Sigmoid colon (tissue), 7 donors: ENCODE data around the gene EFHD2. TPM values are rescaled to one million over a fixed set of nuclear protein-coding genes. Genes with fewer than 3 reads are reported as not detected.

Experiments
- DNase-seq: peaks from one replicate; pipeline ENCODE4 v3.0.0-alpha.2; 2019
- H3K27ac ChIP-seq, 4 donors: fragments of 200-600 bp; sonication (generic); one replicate each; pipeline ENCODE4 v1.5.1; 2016 to 2019; ENCODE audit warnings: mild to moderate bottlenecking in 1 of 4
- H3K27me3 ChIP-seq, 3 donors: fragments of 200-600 bp; sonication (generic); one replicate each; pipeline ENCODE4 v1.5.1; 2019; ENCODE audit warnings: mild to moderate bottlenecking in 1 of 3
- H3K36me3 ChIP-seq, 4 donors: fragments of 200-600 bp; sonication (generic); one replicate each; pipeline ENCODE4 v1.5.1; 2016 to 2019
- H3K4me1 ChIP-seq, 4 donors: fragments of 200-600 bp; sonication (generic); one replicate each; pipeline ENCODE4 v1.5.1; 2017 to 2019
- H3K4me3 ChIP-seq, 4 donors: fragments of 200-600 bp; sonication (generic); one replicate each; pipeline ENCODE4 v1.5.1; 2017 to 2019; ENCODE audit warnings: mild to moderate bottlenecking in 2 of 4, moderate library complexity in 1 of 4
- H3K9me3 ChIP-seq, 4 donors: fragments of 200-600 bp in 3 of 4; sonication (generic) in 3 of 4; one replicate each; pipeline versions ENCODE4 v1.5.1 to v1.6.1; 2013 to 2019
- CTCF ChIP-seq, 4 experiments: fragments of 450-650 bp in 3 of 4; fragments of 200-600 bp in 1 of 4; IDR thresholded peaks; one replicate each; pipeline ENCODE4 v1.5.1; 2016 to 2019; ENCODE audit warnings: antibody characterized with exemption in 4 of 4, mild to moderate bottlenecking in 3 of 4, moderate library complexity in 2 of 4
- EP300 ChIP-seq, 4 donors: sonication (generic); formaldehyde crosslinking; IDR thresholded peaks; one replicate each; pipeline ENCODE4 v1.6.1; 2017; ENCODE audit warnings: antibody characterized with exemption in 4 of 4
- POLR2A ChIP-seq, 2 donors: fragments of 450-650 bp; IDR thresholded peaks; one replicate each; pipeline ENCODE4 v1.6.1; 2016; ENCODE audit warnings: antibody characterized with exemption in 2 of 2, mild to moderate bottlenecking in 2 of 2, moderate library complexity in 2 of 2
- POLR2AphosphoS5 ChIP-seq, 4 donors: sonication (generic); formaldehyde crosslinking; IDR thresholded peaks; one replicate each; pipeline ENCODE4 v1.6.1; 2017; ENCODE audit warnings: antibody characterized with exemption in 4 of 4
- WGBS, 2 donors: extraction: QIAGEN DNeasy Blood & Tissue Kit; methylation state at CpG; one replicate each; pipeline ENCODE4 v1.1.7; 2013; 5-methylcytosine and 5-hydroxymethylcytosine counted together
- intact Hi-C: fragments of 100-400 bp; cut with DNase I; formaldehyde crosslinking; loops from one replicate; pipeline ENCODE4 v1.15.1; 2023
- polyA plus RNA-seq, 3 donors: library from polyadenylated mRNA; stranded (reverse); fragments of 200-250 nt; gene quantifications; one replicate each; pipeline ENCODE4 v1.2.3, GENCODE V29; 2013
- total RNA-seq, 4 donors: library from RNA; depleted of rRNA; stranded (reverse); fragments of >200 nt; gene quantifications; one replicate each; pipeline ENCODE4 v1.1.0, GENCODE V29; 2016
- donor health status: healthy with polysubstance abuse.
- donor health status: Bipolar disorder and iron deficiency.
- donor health status: healthy.

Gene EFHD2
- total and polyA plus RNA-seq, 7 donors: 32.7 to 181 (median 47.4) TPM

DNA sequence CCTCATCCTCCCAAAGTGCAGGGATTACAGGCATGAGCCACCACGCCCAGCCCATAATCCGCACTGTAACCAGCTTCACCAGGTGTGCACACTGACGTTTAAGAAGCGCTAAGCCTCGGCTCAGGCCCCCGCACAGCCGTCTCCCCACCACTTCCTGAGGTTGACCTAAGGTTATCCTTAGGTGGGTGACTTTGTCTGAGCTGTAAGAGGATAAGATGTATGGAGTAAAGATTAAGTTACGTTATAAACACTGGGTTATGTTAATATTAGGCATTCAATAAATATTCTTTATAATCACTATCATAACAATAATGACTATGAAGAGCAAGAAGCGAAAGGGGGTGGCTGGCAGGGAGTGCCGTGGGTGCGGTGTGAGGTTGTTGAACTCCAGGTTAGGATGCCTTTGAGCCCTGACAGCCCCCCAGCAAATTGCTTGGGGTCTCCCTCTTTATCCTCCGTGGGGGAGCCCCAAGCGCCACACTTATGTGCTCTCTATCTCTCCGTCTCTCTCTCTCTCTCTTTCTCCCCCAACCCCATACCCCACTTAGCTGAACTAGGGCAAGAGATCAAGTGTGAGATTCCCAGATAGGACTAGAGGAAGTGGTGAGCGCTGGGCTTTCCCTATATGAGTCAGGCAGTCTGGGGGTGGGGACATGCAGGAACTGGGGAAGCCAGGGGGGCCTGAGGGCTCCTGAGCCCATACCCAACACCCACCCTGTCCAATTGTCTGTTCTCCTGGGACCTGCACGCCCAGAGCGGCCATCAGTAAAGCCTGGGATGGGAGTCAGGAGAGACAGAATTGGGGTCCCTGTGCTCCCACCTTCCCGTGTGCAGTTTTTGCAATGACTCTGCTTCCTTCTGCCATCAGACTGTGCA lies 7.6 kb downstream of the EFHD2 start:
- intact Hi-C loops: no loop called here
- H3K4me1 ChIP-seq: peaks cover 0 to 69% (median 47%) of the 10 kb centered on the region in 4 donors

DNA sequence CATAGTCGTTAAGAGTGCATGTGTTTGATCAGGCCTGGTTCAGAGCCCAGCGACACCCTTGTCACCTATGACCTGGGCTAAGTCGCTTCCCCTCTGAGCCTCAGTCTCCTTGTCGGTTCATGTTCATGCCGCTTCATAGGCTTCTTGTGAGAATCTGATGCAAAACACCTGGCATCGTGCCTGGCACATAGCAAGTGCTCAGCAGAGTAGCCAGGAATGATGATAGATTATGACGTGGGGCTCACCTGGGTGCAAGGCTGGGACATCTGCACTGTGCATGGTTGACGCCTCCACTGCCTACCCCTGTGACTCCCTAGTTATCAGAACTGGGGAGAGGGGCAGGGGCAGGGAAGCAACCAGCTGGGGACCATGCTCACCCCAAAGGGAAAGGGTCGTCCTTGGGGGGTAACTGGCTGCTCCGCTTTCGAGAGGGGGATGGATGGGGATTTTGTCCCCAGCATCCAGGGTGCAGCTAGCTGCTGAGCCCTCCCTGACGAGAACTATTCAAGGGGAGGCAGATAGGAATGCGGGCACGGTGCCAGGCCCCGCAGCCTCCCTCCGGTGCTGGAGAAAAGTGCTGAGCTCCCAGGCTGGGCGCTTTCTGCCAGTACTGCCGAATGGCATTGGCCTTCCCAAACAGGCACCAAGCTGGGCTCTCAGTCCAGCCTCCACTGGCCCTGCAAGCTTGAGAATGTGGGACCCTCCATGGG lies 9.3 kb downstream of the EFHD2 start:
- TF ChIP-seq POLR2AphosphoS5 (IDR thresholded peaks at IDR 0.05) (no peak), EP300 (IDR thresholded peaks at IDR 0.05) (no peak), CTCF (IDR thresholded peaks at IDR 0.05) (no peak), POLR2A (IDR thresholded peaks at IDR 0.05) (no peak)

More for the DNA sequence above, 7.6 kb downstream of the EFHD2 start:
- H3K27me3 ChIP-seq: no peaks in the 10 kb centered on the region
- H3K9me3 ChIP-seq: no peaks in the 10 kb centered on the region
- H3K4me3 ChIP-seq: no peak overlapping the region
- 22 to 37% methylated on average over 18 of the region's 18 CpGs for WGBS, 2 donors
- peak overlapping the region; percentile 73 to 81 (median 74) for H3K27ac ChIP-seq
- H3K36me3 ChIP-seq: no peaks in the 10 kb centered on the region
- TF ChIP-seq EP300 (IDR thresholded peaks at IDR 0.05): no peak
- peak in 1 of 4 donors; percentile 8 for TF ChIP-seq POLR2AphosphoS5 (IDR thresholded peaks at IDR 0.05)
- DNase-seq: no peak

GRCh38 chr1:15420853-15421465 lies 11.3 kb downstream of the EFHD2 start:
- Histone ChIP-seq H3K9me3 (no peaks in the 10 kb centered on the region), H3K27me3 (no peaks in the 10 kb centered on the region), H3K4me1 (peaks cover 0 to 53% (median 37%) of the 10 kb centered on the region in 4 donors), H3K27ac (no peak overlapping the region), H3K4me3 (no peak overlapping the region), H3K36me3 (peaks cover 0 to 3% (median 0%) of the 10 kb centered on the region in 4 donors)
- intact Hi-C loops: loop anchor here (10.0 kb wide), 1 partner anchor 266 kb away; the partner anchor contains the start of gene TMEM51
- TF ChIP-seq EP300 (IDR thresholded peaks at IDR 0.05) (no peak), POLR2AphosphoS5 (IDR thresholded peaks at IDR 0.05) (no peak), CTCF (IDR thresholded peaks at IDR 0.05) (no peak), POLR2A (IDR thresholded peaks at IDR 0.05) (no peak)
- WGBS, 2 donors: 76 to 88% methylated on average over 8 of the region's 8 CpGs
- DNase-seq: no peak

More for the DNA sequence above, 9.3 kb downstream of the EFHD2 start:
- H3K36me3 ChIP-seq: no peaks in the 10 kb centered on the region
- peak overlapping the region in 1 of 4 donors; percentile 8 for H3K27ac ChIP-seq
- no peaks in the 10 kb centered on the region for H3K9me3 ChIP-seq
- no peak for DNase-seq
- 51 to 79% methylated on average over 18 of the region's 18 CpGs for WGBS, 2 donors
- intact Hi-C loops: no loop called here
- H3K27me3 ChIP-seq: no peaks in the 10 kb centered on the region
- H3K4me1 ChIP-seq: peaks cover 0 to 62% (median 38%) of the 10 kb centered on the region in 4 donors
- no peak overlapping the region for H3K4me3 ChIP-seq

DNA sequence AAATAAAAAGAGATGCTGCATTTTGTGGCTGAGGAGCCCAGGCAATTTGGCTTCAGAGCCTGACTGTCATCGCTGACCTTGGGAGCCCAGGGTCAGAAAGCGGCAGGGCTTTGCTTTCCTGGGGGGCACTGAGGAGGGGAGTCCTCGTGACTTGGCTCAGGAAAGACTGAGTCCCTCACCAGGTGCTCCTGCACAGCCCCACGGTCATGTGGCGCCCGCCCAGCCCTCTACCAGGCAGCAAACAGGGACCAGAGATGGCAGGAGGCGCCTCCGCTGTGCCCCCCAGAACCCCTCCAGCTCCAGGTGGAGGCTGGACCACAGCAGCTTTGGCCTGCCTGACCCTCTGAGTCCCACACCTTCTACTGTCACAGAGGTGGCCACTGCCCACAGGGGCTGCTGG lies 13.2 kb downstream of the EFHD2 start:
- intact Hi-C loops: loop anchor here (10.0 kb wide), 1 partner anchor 268 kb away; the partner anchor contains the start of gene TMEM51
- no peak for DNase-seq
- Histone ChIP-seq H3K4me3 (no peak overlapping the region), H3K4me1 (peaks cover 0 to 54% (median 40%) of the 10 kb centered on the region in 4 donors), H3K27ac (no peak overlapping the region), H3K9me3 (no peaks in the 10 kb centered on the region), H3K27me3 (no peaks in the 10 kb centered on the region), H3K36me3 (peaks cover 0 to 4% (median 0%) of the 10 kb centered on the region in 4 donors)
- 84 to 95% methylated on average over 8 of the region's 8 CpGs for WGBS, 2 donors
- no peak for TF ChIP-seq POLR2AphosphoS5 (IDR thresholded peaks at IDR 0.05)
- TF ChIP-seq CTCF (IDR thresholded peaks at IDR 0.05): no peak
- no peak for TF ChIP-seq EP300 (IDR thresholded peaks at IDR 0.05)
- TF ChIP-seq POLR2A (IDR thresholded peaks at IDR 0.05): no peak
